ENCODE data around the gene RAPGEF4.

RAPGEF4 gene

GRCh38 chr2:172994864-172995263 lies 259.2 kb downstream of the RAPGEF4 start:
- TF ChIP-seq, protein P1, sequence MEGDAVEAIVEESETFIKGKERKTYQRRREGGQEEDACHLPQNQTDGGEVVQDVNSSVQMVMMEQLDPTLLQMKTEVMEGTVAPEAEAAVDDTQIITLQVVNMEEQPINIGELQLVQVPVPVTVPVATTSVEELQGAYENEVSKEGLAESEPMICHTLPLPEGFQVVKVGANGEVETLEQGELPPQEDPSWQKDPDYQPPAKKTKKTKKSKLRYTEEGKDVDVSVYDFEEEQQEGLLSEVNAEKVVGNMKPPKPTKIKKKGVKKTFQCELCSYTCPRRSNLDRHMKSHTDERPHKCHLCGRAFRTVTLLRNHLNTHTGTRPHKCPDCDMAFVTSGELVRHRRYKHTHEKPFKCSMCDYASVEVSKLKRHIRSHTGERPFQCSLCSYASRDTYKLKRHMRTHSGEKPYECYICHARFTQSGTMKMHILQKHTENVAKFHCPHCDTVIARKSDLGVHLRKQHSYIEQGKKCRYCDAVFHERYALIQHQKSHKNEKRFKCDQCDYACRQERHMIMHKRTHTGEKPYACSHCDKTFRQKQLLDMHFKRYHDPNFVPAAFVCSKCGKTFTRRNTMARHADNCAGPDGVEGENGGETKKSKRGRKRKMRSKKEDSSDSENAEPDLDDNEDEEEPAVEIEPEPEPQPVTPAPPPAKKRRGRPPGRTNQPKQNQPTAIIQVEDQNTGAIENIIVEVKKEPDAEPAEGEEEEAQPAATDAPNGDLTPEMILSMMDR (IDR thresholded peaks at IDR 0.05; ENCODE audit: low read length, missing control alignments) = no peak
- no peak overlapping the region for H3K4me3 ChIP-seq (replicated peaks; ENCODE audit: low read depth, low read length)
- no peak for DNase-seq (ENCODE audit: low read depth)

DNA sequence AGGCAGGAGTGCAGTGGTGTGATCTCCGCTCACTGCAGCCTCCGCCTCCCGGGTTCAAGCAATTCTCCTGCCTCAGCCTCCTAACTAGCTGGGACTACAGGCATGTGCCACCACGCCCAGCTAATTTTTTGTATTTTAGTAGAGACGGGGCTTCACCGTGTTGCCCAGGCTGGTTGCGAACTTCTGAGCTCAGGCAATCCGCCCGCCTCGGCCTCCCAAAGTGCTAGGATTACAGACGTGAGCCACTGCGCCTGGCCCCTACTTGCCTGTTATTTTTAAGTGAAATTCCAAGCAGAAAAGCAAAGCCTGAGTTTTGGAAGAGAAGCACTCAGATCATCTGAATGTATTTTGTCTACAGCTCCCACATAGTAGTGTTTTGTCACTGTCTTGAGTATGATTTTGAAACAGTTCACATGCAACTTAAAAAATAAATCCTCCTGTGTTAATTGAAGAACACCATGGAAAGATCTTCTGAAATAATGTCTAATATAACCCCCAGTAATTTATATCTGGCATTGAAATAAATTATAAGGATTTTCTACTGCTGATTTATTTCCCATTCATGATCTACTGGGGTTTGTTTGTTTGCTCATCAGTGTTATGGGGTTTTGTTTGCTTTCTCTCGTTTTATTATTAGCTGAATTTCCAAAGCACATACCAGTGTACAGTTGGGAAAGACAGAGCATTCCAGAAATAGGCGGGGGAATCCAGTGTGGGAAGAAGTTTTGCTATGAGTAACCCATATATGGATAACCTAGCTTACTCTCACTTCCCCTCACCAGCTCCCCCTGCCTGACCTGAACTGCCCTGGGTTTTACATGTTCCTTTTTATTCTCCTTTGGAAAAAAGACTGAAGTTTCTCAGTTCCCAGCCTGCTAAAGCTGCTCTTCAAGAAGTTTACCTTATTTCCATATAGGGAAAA lies 259.9 kb downstream of the RAPGEF4 start:
- H3K4me3 ChIP-seq (replicated peaks; ENCODE audit: low read depth, low read length) = no peak overlapping the region
- peak; percentile 95 for DNase-seq (ENCODE audit: low read depth)

GRCh38 chr2:172996387-172996961 lies 260.8 kb downstream of the RAPGEF4 start:
- H3K4me3 ChIP-seq (replicated peaks; ENCODE audit: low read depth, low read length) = no peak overlapping the region
- TF ChIP-seq, protein P1 (IDR thresholded peaks at IDR 0.05; ENCODE audit: low read length, missing control alignments) = no peak
- DNase-seq (ENCODE audit: low read depth) = no peak

More for the DNA sequence above, 259.9 kb downstream of the RAPGEF4 start:
- TF ChIP-seq, protein P1 (IDR thresholded peaks at IDR 0.05; ENCODE audit: low read length, missing control alignments) = peak; percentile 46

DNA sequence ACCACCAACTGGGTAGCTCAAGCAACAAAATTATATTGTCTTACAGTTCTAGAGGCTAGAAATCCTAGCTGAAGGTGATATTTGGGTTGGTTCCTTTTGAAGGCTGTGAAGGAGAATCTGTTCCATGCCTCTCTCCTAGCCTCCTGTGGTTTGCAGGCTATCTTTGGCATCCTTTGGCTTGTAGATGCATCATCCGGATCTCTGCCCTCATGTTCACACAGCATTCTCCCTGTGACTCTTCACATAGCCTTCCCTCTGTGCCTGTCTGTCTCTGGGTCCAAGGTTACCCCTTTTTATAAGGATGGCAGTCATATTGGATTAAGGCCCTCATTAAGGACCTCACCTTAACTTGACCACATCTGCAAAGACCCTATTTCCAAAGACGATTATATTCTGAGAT lies 261.4 kb downstream of the RAPGEF4 start:
- H3K4me3 ChIP-seq (replicated peaks; ENCODE audit: low read depth, low read length) = no peak overlapping the region
- DNase-seq (ENCODE audit: low read depth) = no peak
- TF ChIP-seq, protein P1 (IDR thresholded peaks at IDR 0.05; ENCODE audit: low read length, missing control alignments) = no peak

- peak; percentile 16 for DNase-seq (ENCODE audit: low read depth)
- TF ChIP-seq, protein P1 (IDR thresholded peaks at IDR 0.05; ENCODE audit: low read length, missing control alignments) = no peak
- H3K4me3 ChIP-seq (replicated peaks; ENCODE audit: low read depth, low read length) = no peak overlapping the region
Observed at GRCh38 chr2:172998547-172999272, 263.1 kb downstream of the RAPGEF4 start.

GRCh38 chr2:172999641-173000386 lies 264.2 kb downstream of the RAPGEF4 start:
- no peak overlapping the region for H3K4me3 ChIP-seq (replicated peaks; ENCODE audit: low read depth, low read length)
- no peak for DNase-seq (ENCODE audit: low read depth)
- TF ChIP-seq, protein P1 (IDR thresholded peaks at IDR 0.05; ENCODE audit: low read length, missing control alignments) = no peak
